ENCODE measurements around the gene SIAH3. TPM values are rescaled to one million over a fixed set of nuclear protein-coding genes. Genes with fewer than 3 reads are reported as not detected.

The SIAH3 gene
- total RNA-seq, 1 experiment from 2014 or later: not detected

DNA sequence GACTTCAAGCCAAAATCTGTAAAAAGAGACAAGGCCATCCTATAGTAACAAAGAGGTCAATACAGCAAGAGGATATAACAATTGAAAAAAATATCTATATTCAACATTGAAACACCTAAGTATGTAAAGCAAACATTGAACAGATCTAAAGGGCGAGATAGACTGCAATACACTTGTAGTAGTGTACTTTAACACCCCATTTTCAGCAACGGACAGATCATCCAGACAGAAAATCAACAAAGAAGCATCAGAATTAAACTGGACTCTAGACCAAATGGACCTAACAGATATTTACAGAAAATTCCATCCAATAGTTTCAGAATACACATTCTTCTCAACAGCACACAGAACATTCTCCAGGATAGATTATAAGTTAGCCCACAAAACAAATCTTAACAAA is 28.7 kb upstream of the SIAH3 start:
- Histone ChIP-seq H2BK20ac (ENCODE audit: low read depth, low read length, poor library complexity, severe bottlenecking) (no peak overlapping the region), H3K27ac (ENCODE audit: insufficient read length, low read depth, low read length) (no peak overlapping the region), H3T11ph (ENCODE audit: low read length) (no peak overlapping the region), H2BK15ac (ENCODE audit: low read depth, low read length) (no peak overlapping the region), H3K23ac (ENCODE audit: insufficient read length, low read depth, low read length) (no peak overlapping the region), H3K27me3 (ENCODE audit: insufficient read depth, low read length) (no peaks in the 10 kb centered on the region; the same call in 1 of the 2 replicates), H4K91ac (ENCODE audit: insufficient read length, low read depth, low read length) (no peak overlapping the region), H4K5ac (ENCODE audit: insufficient read length, low read depth, low read length) (no peak overlapping the region), H3K4me2 (ENCODE audit: insufficient read depth, insufficient read length, low read length) (no peak overlapping the region), H3K56ac (ENCODE audit: insufficient read length, low read depth, low read length) (no peak overlapping the region), H2AK5ac (ENCODE audit: insufficient read length, low read length) (no peak overlapping the region), H3K79me1 (ENCODE audit: insufficient read depth, low read depth, low read length, poor library complexity, severe bottlenecking) (no peaks in the 10 kb centered on the region), H3K9me3 (ENCODE audit: control insufficient read depth, low read depth, low read length) (no peaks in the 10 kb centered on the region), H2BK5ac (ENCODE audit: insufficient read length, low read length) (no peak overlapping the region), H4K20me1 (ENCODE audit: control insufficient read depth, insufficient read depth, insufficient read length) (no peaks in the 10 kb centered on the region), H2BK12ac (ENCODE audit: insufficient read length, low read depth, low read length) (no peak overlapping the region), H3K79me2 (ENCODE audit: insufficient read depth, low read length) (no peaks in the 10 kb centered on the region), H3K23me2 (ENCODE audit: insufficient read length, low read depth, low read length, poor library complexity, severe bottlenecking) (no peaks in the 10 kb centered on the region), H3K4me1 (ENCODE audit: insufficient read depth, low read length) (no peaks in the 10 kb centered on the region; the same call in 1 of the 2 replicates), H3K18ac (ENCODE audit: insufficient read length, low read depth, low read length) (no peak overlapping the region), H2BK120ac (ENCODE audit: low read depth, low read length, poor library complexity, severe bottlenecking) (no peak overlapping the region), H3K14ac (ENCODE audit: insufficient read depth, low read length) (no peak overlapping the region), H3K4ac (ENCODE audit: low read depth, low read length) (no peak overlapping the region), H2AFZ (ENCODE audit: low read length) (no peak overlapping the region), H3K9ac (ENCODE audit: extremely low read depth, insufficient read length, low read length) (no peak overlapping the region), H4K8ac (replicated peaks; ENCODE audit: insufficient read length, low read depth, low read length) (no peak overlapping the region)
- Mint-ChIP-seq H3K4me3 (no peak overlapping the region), H3K27me3 (ENCODE audit: low read depth) (peaks cover 70% of the 10 kb centered on the region), H3K27ac (no peak overlapping the region), H3K4me1 (peaks cover 17 to 20% of the 10 kb centered on the region in 2 experiments), H3K9me3 (peaks cover 0 to 4% of the 10 kb centered on the region in 2 experiments; a peak in 1 of 5 replicates), H3K36me3 (ENCODE audit: insufficient read depth in 1 of 3, low read depth in 3 of 3) (no peaks in the 10 kb centered on the region)
- DNase-seq: no peak
- TF ChIP-seq, protein P1, sequence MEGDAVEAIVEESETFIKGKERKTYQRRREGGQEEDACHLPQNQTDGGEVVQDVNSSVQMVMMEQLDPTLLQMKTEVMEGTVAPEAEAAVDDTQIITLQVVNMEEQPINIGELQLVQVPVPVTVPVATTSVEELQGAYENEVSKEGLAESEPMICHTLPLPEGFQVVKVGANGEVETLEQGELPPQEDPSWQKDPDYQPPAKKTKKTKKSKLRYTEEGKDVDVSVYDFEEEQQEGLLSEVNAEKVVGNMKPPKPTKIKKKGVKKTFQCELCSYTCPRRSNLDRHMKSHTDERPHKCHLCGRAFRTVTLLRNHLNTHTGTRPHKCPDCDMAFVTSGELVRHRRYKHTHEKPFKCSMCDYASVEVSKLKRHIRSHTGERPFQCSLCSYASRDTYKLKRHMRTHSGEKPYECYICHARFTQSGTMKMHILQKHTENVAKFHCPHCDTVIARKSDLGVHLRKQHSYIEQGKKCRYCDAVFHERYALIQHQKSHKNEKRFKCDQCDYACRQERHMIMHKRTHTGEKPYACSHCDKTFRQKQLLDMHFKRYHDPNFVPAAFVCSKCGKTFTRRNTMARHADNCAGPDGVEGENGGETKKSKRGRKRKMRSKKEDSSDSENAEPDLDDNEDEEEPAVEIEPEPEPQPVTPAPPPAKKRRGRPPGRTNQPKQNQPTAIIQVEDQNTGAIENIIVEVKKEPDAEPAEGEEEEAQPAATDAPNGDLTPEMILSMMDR (conservative IDR thresholded peaks at IDR 0.05): no peak
- no CpG with 5 or more reads among the region's 2 CpGs for WGBS (ENCODE audit: extremely low coverage, insufficient read length, low lambda C conversion rate)
